Measurements from ENCODE around the gene OTOF.

Gene OTOF

DNA sequence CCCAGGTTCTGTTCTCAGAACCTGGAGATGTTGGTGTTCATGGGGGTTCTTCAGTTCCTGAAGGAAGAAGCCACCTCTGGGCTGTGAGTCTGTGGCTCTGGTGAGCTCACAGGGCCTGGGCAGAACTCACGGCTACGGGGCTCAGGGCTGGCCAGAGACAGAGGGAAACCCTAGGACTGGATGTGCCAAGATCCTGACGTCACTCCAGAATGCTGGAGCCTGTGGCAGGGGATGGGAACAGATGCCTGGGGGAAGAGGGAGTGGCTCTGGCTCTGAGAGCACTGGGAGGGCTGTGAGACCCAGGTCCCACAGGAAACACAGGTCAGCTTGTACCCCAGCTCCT, at the start of gene OTOF:
TSS of gene OTOF (minus strand) at position 214 of the 343 bp plus-strand sequence.
- DNase-seq: no peak

DNA sequence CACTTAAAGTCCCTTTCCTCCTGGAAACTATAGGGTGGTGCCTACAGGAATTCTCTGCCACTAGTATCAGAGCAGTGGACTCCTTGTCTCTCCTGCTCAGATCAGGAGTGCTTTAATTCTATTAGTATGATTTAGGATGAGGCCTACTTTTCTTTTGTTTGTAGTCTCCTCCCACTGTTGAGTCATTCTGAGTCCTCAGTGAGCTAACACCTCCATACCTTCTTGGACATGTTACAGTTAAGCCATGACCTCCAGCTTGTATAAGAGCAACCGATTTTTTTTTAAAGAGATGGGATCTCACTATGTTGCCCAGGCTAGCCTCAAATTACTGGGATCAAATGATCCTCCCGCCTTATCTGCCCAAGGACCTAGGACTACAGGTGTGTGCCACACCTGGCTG, 48.7 kb upstream of the OTOF start:
- no peak for DNase-seq

DNA sequence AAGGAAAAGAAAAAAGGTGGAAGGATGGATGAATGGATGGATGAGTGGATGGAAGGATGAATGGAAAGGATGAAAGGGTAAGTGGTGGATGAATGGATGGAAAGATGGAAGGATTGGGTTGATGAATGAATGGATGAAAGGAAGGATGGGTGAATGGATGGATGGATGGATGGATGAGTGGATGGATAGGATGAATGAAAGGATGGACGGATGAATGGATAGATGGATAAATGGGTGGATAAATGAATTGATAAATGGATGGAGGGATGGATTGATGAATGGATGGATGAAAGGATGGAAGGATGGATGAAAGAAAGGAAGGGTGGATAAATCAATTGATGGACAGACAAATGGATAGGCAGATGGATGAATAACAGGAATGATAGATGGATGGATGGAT, 48.2 kb upstream of the OTOF start:
- DNase-seq: no peak

DNA sequence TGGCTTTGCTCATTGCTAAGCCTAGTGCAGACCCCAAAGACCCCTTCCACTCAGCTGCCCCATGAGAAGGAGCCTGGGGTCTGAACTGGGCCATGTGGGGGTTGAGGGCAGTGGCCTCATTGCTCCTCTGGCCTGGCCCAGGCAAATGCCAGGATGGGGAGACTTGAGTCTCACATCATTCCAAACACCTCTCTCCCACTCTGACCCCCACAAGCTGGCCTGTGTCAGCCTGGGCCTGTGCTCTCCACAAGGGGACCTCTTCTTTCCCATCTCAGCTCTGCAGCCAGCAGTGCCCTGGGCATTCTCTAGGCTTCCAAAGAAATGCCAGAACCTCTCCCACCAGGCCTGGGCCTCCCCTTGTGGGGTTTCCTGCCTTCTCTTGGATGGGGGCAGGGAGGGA, 45.8 kb upstream of the OTOF start:
- DNase-seq: peak; percentile 47

DNA sequence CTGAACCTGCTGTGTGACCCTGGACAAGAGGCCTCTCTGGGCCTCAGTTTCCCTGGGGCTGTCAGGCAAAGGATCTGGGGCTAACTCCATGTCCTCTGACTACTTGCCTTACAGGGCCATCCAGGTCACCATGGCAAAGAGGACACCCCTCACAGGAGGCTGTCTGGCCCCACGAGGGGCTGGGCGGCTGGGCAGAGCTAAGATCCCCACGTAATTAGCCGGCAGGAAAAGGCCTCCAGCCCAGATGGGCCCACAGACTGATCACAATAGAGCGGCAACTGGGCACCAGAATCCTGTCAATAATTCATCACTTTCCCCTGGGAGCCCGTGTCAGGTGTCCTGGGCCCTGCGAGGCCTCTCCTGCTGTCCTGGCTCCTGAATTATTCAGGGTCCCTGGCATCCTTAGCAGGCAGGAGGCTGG, 44.8 kb upstream of the OTOF start:
- peak; percentile 44 for DNase-seq

DNA sequence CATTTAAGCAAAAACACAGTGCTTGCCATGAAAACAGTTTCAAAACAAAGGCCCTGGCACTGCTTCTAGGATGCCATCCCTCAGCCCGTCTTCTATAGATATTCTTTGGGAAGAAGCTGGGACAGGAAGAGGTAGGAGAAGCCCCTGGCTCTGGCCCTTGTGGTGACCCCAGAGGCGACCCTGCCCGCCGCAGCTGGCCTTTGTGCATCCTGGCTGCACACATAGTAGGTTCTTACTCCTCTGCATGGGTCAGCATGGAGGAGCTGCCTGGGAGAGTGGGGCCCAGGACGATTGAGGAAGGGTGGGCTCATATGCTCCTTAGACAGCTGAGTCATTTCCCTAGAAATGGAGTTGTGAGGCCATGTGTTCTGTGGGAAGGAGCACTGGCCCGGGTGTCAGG, 44.4 kb upstream of the OTOF start:
- peak; percentile 31 for DNase-seq

DNA sequence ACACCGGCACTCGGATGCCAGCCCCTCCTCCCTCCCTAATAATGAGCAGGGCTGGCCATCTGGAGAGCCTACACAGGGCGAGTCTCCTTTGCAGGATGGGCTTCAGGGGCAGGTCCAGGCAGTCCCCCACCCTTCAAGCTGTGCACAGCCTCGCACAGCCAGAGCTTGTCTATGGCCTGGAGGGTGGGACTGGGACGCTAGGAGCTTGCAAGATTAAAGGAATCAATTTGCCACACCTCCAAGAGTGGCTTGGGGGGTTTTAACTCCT, 43.9 kb upstream of the OTOF start:
- peak; percentile 25 for DNase-seq

DNA sequence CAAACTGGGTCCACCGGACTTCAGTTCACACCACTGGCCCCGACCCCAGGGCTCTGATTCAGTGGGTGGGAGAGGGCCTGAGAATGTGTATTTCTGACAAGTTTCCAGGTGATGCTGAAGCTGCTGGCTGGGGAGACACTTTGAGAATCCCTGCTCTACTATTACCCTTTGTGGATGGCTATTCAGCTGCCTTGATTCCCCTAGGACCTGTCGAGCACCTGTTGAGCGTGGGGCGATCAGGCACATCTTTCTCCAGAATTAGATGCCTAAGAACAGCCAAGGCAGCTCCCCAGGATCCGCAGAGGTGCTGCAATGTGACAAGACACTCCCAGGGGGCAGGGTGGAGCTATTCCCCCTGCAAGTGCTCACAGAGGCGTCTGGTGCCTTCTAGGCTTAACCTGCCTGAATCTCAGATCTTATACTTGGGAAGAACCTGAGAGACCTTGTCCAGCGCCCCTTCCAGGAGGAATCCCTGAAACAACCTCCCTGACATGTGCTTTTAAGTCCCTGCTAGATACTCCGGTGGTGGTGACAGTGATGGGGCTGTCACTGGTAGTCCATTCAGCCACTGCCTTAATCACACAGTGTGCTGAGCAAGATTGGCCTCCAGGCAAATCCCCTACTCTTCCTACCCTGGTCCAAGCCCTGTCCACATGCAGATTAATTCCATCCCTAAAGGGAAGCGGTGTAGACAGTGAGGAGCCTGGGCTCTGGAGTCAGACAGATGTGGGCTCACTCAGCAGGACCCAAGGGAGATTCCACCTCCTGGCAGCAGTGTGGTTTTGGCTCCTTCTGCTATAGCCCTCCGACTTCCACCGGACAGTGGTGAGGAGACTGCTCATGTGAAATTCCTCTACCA, 43.4 kb upstream of the OTOF start:
- no peak for DNase-seq

DNA sequence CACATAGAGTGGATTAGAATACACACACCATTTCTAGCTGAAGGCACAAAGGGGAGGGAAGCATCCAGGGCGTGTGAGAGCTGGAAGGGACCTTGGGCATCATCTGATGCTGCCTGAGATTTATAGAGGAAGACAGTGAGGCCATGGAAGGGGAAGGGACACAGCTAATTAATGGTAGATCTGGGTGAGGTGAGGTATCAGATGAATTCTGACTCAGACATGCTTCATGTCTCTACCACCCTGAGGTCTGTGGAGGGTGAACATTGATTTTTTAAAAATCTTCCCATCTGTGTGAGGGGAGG, 42.2 kb upstream of the OTOF start:
- no peak for DNase-seq

DNA sequence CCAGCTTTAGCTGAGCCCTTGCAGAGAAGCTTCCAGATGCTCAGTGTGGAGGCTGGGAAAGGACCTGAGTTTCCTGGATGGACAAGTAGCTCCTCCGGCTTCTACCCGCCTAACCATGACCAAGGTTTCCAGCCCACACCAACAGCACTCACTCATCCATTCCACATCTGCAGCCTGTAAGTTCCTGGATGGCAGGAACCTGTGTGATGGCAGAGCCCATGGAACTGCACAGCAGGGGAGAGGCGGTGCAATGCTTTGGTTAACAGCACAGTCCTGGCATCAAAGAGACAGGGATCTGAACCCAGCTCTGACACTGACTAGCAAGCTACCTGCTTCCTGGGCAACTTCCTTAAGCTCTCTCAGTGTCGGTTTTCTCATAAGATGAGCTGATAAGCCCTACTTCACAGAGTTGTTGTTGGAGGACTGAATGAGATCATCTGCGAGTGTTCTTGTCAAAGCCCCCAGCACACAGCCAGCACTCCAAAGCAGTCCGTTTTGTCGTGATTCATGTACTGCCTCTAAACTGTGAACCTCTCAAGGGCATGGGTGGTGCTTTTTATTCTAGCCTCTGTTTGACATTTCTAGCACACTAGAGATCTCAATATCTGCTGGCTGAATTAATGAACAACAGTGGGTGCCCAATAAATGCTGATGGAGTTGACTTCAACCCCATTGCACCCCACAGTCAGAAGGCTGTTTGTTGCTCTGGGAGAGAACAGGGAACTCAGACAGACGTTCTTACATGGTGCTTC, 41.6 kb upstream of the OTOF start:
- DNase-seq: no peak

DNA sequence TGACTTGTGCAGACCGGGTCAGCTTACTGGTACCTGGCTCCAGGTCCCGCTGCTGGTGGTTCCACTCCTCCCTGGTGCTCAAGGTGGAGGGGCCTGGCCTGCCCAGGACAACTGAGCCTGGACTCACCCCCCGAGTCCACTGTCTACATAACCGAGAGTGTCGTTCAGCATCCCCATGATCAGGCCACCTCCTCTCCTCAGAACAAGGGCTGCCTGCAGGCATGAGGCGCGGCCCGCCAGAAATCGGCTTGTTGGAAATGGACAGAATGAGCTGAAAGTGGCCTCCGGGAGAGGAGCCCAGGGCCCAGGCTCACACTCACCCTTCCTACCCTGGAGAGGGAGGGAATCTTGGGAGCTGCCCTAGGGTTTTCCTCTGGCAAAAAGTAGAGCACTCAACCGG, 38.9 kb upstream of the OTOF start:
- no peak for DNase-seq

DNA sequence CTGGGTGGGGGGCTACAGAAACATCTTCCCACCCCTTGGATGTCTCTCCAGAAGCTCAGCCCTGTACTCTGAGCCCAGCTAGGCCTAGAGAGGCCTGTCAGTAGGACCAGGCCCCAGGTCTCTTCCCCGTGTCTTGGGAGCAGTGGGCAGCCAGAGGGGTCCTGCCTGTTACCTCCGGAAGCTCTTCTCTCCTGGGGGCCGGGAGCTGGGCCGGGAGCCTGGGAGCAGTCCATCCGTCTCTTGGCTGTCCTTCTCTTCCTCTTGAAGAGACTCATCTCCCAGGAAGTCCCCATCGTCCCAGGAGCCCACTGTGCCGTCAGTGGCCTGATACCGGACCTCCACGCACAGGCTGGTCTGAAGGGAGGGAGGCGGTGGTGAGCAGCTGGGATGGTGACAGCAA, 38.3 kb upstream of the OTOF start:
- DNase-seq: no peak

DNA sequence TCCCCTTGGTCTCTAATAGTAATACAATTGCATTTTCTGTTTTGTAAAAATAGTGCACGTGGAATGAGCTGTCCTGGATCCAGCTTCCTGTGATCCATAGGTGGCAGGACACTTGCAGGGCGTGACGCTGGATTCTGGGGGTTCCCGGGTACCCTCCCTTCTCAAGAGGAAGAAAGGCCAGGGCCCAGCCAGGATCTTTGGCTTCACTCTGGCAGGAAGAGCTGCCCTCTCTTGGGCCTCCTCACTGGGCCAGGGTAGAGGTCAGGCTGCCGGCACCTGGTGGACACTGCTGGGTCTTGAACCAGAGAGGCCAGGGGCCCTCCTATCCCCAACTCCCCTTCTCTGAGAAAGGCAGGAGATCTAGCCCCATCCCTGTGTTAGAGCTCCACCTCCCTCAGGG, 37.8 kb upstream of the OTOF start:
- no peak for DNase-seq

DNA sequence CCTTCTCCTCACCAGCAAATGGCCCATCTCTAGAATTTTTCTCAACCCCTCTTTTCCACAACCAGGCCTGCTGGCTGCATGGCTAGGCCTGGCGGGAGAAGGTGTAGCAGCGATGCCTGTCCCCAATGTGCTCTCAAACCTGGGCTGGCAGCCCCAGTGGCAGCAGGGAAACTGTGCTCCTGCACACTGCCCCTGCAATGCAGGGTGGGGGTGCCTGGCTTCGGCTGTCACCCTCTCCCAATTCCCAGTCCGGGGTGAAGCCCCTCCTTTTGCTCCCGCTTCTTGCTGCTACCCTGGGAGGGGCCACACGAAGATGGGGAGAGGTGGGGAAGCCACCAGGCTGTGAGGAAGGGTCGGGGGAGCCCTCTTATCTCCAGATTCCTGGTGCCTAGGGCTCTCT, 36.1 kb upstream of the OTOF start:
- DNase-seq: no peak

DNA sequence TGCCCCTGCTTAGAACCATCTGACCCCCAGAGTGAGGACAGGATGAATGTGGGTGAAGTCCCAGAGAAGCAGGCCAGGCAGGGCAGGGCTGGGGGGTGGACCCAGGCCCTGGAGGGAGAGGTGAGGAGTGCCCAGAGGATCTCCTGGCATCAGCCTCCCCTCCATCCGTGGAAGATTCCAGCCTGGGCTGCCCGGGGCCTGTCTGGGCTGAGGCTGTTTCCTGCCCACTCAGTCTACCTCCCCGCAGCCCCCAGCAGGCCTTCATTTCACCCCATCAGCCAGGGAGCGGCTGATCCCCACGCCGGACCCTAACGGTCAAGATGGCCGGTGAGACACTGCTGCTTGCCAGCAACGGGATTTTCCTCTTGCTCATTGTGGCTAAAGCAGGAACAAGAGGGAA, 35.3 kb upstream of the OTOF start:
- no peak for DNase-seq

DNA sequence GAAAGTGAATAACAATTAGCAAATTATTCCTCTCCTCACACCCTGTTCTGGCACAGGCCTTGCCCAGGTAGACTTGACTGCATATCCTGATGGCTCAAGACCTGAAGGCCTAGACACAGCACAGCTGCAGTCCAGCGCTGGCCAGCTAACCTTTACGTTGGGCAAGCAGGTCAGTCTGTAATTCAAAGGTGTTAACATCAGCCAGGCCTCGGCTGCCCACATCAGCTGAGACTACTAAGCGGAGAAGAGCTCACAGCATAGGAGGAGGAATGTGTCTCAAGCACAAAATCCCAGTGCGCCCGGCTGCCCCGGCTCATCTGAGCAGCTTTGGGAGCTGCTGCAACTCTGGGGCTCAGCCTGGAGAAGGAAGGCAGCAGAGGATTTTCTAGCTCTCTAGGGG, 33.5 kb upstream of the OTOF start:
- DNase-seq: no peak

DNA sequence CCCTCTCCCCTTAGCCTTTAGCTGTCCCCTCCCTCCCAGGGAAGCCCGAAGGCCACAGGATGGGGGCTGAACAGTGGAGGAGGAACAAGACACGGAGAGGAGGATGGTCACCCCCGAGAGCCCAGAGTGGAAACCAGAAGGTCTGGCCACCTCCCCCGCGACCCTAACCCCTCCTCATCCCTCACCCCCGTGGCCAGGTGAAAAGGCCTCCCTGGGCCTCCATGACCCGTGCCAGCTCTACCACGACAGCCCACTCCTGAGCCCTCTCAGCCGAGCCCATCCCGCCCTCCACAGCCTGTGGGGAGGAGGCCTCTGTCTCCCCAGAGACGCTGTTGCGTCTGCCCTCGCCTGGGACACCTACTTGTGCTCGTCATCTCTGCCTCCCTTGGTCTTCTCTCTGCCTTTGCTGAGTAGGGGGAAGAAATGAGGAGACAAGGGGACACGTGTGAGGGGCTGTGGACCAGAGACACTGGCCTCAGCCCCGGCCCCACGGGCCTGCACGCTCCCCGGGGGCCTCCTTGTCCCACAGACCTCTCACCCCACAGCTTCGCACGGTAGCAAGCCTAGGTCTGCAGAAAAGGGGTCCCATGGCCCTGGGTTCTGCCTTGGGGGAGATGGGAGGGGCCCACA, 32.5 kb upstream of the OTOF start:
- DNase-seq: no peak

DNA sequence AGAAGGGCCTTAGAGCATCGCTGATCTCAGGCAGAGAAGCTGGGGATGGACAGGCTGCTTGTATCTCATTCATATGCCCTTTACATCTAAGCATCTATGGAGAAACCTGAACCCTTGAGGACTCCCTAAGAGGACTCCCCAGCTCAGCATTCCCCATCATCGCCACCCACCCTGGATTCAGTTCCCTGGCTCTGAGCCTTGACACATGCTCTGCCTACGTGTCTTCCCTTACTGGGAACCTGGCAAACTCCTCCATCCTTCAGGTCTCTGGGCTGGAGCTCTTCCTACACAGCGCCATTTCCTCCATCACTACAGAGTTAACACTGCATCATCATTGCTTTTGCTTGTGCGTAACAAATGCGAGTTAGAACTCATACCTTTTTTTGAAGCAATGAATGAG, 31.2 kb upstream of the OTOF start:
- DNase-seq: no peak

DNA sequence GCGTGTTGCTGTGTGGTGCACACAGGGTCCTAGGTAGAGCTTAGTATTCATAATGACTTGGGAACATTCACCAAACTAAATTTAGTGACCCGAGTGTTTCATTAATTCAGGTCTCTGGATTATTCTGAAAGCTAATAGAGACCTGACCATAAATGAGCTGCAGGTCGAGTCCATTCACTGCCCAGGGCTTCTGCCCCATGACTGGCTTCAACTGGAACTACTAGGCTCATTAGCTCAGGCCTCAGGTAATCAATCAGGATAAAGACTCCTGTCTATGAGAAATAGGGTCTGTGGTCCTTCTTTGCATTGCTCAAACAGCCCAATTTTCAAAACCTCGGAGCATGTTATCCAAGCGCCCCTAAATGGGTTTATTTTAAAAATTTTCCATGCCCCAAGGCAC, 30.0 kb upstream of the OTOF start:
- no peak for DNase-seq

DNA sequence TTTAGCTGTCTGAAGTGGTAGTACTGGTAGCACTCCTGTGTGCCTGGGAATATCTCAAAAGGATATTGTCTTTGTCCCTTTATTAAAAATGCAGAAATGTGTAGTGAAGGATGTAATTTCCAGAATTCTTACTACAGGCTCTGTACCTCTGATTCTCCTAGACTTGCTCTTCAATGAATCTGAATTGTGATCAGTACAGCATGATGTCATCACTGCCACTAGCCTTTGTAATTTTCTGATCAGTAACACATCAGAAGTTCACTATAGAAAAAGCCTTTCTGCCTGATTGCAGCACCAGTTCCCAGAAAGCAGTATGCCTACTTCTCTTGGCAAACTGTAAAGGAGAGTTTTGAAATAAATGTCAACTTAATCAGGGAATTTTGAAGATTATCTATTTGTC, 29.2 kb upstream of the OTOF start:
- DNase-seq: no peak

DNA sequence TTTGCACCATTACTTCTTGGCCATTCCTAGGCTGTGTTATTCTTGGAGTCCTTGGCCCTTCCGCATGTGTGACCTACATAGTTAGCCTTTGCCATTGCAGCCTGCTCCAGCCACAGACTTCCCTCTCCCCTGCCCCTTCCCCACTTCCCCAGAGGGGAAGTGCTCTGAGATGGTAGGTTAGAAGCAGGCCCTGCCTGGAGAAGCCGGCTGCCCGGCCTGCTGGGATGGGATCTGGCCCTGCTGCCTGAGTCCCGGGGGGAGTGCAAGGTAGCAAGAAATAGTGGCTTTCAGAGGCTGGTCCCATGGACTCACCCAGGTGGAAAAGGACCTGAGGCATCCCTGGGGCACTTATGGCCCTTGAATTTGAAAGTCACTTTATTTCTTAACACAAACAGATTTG, 28.4 kb upstream of the OTOF start:
- DNase-seq: no peak

DNA sequence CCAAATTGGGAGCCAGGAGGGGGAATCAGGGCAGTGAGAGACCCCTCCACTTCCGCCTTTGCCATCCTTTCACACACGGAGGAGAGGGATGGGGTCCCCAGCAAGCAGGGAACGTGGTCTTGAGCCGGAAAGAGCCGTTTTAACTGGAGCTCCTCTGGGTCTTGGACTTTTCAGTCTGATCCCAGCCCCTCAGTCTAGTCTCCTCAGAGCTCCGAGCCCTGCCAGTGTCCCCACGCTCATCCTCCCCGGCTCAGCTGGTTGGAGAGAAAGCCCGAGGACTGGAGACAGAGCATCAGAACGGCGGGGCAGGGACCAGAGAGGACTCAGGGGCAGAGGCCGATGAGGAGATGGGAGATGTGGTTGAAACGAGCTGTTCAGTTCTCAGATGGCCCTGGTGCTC, 26.1 kb upstream of the OTOF start:
- no peak for DNase-seq

DNA sequence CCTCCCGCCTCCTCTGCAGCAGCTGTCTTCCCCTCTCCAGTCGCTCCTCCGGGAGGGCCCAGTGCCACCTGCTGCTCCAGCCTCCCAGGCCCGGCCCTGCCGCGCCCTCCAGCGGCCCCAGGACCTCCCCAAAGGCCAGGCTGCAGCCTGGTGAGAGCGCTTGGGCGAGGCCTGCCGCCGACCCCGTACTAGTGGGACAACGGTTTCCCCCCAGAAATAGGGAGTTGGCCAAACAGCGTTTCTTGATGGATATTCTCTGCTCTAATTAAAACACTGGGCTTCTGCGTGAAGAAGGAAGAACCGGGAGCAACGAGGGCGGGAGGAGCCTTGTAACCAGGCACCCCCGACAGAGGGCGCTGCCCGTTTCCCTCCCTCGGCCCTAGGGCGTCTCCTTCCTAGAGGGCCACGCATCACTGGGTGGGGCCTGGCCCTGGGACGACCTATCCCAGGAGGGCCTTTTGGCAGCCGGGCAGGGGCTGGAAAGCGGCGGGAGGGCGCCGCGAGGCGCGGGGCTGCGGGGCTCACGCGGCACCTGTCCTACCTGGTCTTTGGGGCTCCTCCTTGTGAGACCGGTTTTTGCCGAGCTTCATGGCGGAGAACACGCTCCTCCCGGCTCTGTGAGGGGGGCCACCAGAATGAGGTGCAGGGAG, 25.4 kb upstream of the OTOF start:
- peak; percentile 93 for DNase-seq

DNA sequence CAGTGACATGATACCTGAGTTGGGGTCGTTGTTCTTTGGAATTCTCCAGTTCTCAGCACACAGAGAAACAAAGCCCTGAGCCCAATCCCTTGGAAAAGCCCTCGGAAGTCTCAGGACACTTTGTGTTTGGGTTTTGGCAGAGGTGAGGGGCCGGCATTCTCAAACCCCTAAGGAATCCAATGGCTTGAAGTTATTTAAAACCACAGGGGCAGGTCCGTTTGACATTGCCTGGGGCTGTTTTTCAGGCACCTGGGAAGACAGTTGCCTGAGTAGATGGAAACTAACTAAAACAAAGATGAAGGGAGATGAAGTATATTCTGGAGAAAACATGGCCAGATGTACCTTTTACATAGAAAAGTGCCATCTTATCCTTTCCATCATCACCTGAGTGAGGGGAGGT, 22.5 kb upstream of the OTOF start:
- no peak for DNase-seq

All from activated effector memory CD4-positive, alpha-beta T cell treated with anti-CD3 and anti-CD28 coated beads, Interleukin-2, amount 50 U/mL, for 16 hours (primary cell).